Nephron (organoid): ENCODE data around the gene SNX21.
"Not testable (repeated sequence)": the region's sequence is repeated elsewhere in the genome, so short reads cannot be mapped to it uniquely, and the experiment has no call there.

Experiments used
- H3K27ac Mint-ChIP-seq, 3 experiments: 2 replicates each; pipeline ENCODE4 v1.8.0; 2020; ENCODE audit warnings: mixed read lengths in 3 of 3, mild to moderate bottlenecking in 2 of 3, moderate library complexity in 1 of 3
- H3K27me3 Mint-ChIP-seq: 2 replicates; pipeline ENCODE4 v1.8.0; 2021; ENCODE audit warnings: low read depth, mild to moderate bottlenecking, moderate library complexity, mixed read lengths
- H3K36me3 Mint-ChIP-seq: 2 replicates; pipeline ENCODE4 v1.8.0; 2020; ENCODE audit warnings: low read depth, mixed read lengths
- H3K4me1 Mint-ChIP-seq: 2 replicates; pipeline ENCODE4 v1.8.0; 2020; ENCODE audit warnings: mixed read lengths
- H3K4me3 Mint-ChIP-seq, 3 experiments: 2 replicates each; pipeline ENCODE4 v1.8.0; 2020; ENCODE audit warnings: mild to moderate bottlenecking in 3 of 3, mixed read lengths in 3 of 3, moderate library complexity in 2 of 3
- H3K9me3 Mint-ChIP-seq: 2 replicates; pipeline ENCODE4 v1.8.0; 2020; ENCODE audit warnings: mixed read lengths
- TF ChIP-seq, protein P1 (sequence below), 3 experiments: fragments of 200-600 bp; sonication (generic); IDR thresholded peaks; one replicate each; pipeline ENCODE4 v1.5.0; 2021; ENCODE audit warnings: antibody characterized with exemption in 3 of 3; ENCODE audit not compliant: unreplicated experiment in 3 of 3

Gene SNX21, protein sequence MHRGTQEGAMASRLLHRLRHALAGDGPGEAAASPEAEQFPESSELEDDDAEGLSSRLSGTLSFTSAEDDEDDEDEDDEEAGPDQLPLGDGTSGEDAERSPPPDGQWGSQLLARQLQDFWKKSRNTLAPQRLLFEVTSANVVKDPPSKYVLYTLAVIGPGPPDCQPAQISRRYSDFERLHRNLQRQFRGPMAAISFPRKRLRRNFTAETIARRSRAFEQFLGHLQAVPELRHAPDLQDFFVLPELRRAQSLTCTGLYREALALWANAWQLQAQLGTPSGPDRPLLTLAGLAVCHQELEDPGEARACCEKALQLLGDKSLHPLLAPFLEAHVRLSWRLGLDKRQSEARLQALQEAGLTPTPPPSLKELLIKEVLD

DNA sequence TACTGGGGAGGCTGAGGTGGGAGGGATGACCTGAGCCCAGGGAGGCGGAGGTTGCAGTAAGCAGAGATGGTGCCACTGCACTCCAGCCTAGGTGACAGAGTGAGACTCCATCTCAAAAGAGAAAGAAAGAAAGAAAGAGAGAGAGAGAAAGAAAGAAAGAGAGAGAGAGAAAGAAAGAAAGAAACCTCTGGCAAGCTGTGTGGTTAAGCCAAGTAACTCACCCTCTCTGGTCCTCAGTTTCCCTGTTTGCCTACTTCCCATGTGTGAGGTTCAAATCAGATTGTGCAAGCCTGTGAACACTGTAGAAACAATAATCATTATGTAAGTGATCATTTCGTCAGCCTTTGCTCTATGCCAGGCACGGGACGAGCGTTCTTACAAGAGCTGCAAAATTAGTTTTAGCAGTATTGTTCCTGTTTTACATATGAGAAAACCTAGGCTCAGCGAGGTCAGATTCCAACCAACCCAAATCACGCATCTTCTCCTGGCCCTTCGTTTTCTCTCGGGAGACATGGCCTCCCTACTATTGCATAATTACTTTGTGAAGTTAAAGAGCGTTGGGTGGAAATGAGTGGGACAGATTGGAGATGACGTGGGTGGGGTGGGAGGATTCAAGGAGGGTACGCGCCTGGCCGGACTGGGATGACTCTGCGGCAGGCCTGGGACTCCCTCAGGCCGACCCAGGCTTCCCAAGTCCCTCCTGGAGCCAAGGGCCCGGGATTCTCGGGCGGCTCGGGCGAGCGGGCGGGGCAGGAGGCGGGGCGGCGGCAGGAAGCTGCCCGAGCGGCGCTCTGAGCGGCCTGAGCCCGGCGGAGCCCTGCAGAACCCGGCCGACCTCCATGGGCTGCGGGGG, at the start of gene SNX21:
Gene SNX21 (plus strand): TSS at position 770 of the 853 bp plus-strand sequence. CDS start 121 bp downstream, outside the sequence.
- H3K27ac Mint-ChIP-seq = peak within 1 kb of the TSS; percentile 89 to 96 (median 95)
- H3K36me3 Mint-ChIP-seq = peaks cover 6% of the 10 kb centered on the region
- TF ChIP-seq, protein P1, sequence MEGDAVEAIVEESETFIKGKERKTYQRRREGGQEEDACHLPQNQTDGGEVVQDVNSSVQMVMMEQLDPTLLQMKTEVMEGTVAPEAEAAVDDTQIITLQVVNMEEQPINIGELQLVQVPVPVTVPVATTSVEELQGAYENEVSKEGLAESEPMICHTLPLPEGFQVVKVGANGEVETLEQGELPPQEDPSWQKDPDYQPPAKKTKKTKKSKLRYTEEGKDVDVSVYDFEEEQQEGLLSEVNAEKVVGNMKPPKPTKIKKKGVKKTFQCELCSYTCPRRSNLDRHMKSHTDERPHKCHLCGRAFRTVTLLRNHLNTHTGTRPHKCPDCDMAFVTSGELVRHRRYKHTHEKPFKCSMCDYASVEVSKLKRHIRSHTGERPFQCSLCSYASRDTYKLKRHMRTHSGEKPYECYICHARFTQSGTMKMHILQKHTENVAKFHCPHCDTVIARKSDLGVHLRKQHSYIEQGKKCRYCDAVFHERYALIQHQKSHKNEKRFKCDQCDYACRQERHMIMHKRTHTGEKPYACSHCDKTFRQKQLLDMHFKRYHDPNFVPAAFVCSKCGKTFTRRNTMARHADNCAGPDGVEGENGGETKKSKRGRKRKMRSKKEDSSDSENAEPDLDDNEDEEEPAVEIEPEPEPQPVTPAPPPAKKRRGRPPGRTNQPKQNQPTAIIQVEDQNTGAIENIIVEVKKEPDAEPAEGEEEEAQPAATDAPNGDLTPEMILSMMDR (IDR thresholded peaks at IDR 0.05; ENCODE audit: unreplicated experiment in 3 of 3) = no peak
- H3K9me3 Mint-ChIP-seq = no peaks in the 10 kb centered on the region
- H3K4me3 Mint-ChIP-seq = peak within 1 kb of the TSS; percentile 86 to 88 (median 86)
- peaks cover 44% of the 10 kb centered on the region for H3K4me1 Mint-ChIP-seq
- H3K27me3 Mint-ChIP-seq = no peaks in the 10 kb centered on the region

DNA sequence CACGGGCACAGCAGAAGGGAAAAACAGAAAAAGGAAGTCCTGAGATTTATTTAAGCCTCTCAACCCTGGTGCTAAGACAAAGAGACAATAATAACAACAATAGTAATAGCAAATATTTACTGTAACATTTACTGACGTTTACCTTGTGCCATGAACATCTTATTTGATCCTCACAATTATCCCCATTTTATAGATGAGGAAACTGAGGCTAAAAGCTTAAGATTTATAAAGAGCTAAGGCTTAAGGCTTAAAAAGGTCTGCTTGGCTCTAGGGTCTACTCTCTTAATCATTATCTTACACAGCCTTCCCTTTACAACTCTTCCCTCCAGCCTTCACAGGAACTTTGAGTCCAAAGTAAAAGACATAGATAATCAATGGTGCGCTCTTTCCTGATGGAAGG, 45.2 kb upstream of the SNX21 start:
- H3K4me1 Mint-ChIP-seq = peaks cover 10% of the 10 kb centered on the region
- TF ChIP-seq, protein P1 (IDR thresholded peaks at IDR 0.05; ENCODE audit: unreplicated experiment in 3 of 3) = no peak
- peaks cover 12% of the 10 kb centered on the region for H3K27me3 Mint-ChIP-seq
- H3K36me3 Mint-ChIP-seq = peaks cover 3% of the 10 kb centered on the region
- H3K9me3 Mint-ChIP-seq = no peaks in the 10 kb centered on the region
- peak overlapping the region in 1 of 3 experiments; percentile 19 for H3K4me3 Mint-ChIP-seq
- H3K27ac Mint-ChIP-seq = no peak overlapping the region

DNA sequence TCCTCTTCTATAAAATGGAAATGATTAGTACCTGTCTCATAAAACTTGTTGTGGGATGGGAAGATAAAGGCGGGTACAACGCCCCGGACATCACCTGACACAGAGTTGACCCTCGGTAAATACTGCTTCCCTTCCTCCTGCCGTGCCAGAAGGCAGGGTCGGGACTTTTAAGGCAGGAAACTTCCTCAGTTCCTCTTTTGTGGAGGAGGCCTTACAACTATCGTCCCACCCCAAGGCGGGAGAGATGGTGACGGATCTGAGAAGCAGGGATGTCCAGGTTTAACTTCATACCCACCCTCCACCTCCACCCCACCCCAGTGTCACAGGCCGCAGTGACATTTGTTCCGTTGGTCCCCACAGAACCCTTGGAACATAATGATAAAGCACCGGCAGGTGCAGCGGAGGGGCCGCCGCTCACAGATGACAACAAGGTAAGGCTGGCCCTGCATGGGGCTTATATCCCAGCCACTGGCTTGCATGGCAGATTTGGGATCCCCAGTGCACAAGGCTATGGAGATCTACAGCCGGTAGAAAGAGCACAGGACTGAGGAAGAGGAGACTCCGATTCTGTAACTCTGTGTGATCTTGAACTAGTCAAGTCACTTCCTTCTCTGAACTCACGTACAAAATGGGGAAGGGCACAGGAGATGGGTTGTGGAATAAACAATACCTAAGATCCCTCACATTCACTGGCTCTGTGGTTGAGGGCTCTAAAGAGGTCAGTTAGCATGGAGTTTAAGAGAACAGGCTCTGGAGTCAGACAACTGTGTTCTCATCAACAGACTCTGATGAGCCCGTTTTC, 41.1 kb upstream of the SNX21 start:
- Mint-ChIP-seq H3K9me3 (no peaks in the 10 kb centered on the region), H3K27me3 (peaks cover 8% of the 10 kb centered on the region)

DNA sequence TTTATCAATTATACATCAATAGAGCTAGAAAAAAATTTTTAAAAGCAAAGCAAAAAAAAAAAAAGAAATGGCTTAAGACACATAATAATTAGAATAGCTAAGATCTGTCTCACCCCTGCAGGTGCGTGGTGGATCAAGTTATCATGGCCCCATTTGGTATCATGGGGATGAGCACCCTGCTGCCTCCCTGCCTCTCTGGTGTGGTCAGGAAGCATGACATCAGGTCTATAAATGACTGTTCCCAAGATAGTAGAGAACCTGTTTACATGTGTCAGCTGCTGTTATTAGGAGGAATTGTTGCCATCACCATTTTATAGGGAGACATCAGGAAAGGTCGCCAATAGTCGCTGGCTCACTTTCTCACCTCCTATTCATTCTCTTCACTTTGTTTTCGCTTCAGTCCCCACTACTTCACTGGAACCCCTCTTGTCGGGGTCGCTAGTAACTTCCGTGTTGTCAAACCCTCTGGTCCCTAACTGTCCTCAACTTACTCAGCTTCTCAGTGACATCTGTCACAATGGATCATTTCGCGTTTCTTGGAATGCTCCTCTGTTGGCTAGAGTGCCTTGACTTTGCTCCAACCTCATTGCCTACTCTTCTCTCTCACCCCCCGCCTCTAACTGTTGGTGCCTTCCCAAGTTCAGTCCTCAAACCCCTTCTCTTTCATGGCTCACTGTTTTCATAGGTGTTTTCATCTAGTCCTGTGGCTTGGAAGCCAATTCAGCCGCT, 37.1 kb upstream of the SNX21 start:
- Mint-ChIP-seq H3K4me1 (peaks cover 17% of the 10 kb centered on the region), H3K27ac (no peak overlapping the region), H3K27me3 (peaks cover 3% of the 10 kb centered on the region), H3K4me3 (peak overlapping the region in 1 of 3 experiments; percentile 18), H3K36me3 (peaks cover 45% of the 10 kb centered on the region), H3K9me3 (no peaks in the 10 kb centered on the region)
- TF ChIP-seq, protein P1 (IDR thresholded peaks at IDR 0.05; ENCODE audit: unreplicated experiment in 3 of 3) = no peak

More for the DNA sequence above, 41.1 kb upstream of the SNX21 start:
- Mint-ChIP-seq H3K27ac (peak overlapping the region; percentile 59 to 78 (median 69)), H3K36me3 (peaks cover 33% of the 10 kb centered on the region), H3K4me3 (peak overlapping the region; percentile 90 to 91 (median 90)), H3K4me1 (peaks cover 19% of the 10 kb centered on the region)
- TF ChIP-seq, protein P1 (IDR thresholded peaks at IDR 0.05; ENCODE audit: unreplicated experiment in 3 of 3) = no peak

DNA sequence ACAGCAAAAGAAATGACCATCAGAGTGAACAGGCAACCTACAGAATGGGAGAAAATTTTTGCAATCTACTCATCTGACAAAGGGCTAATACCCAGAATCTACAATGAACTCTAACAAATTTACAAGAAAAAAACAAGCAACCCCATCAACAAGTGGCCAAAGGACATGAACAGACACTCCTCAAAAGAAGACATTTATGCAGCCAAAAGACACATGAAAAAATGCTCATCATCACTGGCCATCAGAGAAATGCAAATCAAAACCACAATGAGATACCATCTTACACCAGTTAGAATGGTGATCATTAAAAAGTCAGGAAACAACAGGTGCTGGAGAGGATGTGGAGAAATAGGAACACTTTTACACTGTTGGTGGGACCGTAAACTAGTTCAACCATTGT, 36.1 kb upstream of the SNX21 start:
- Mint-ChIP-seq H3K4me1 (peaks cover 14% of the 10 kb centered on the region), H3K36me3 (peaks cover 55% of the 10 kb centered on the region)
- not testable (repeated sequence) for H3K27me3 Mint-ChIP-seq, H3K27ac Mint-ChIP-seq, H3K4me3 Mint-ChIP-seq, H3K9me3 Mint-ChIP-seq

DNA sequence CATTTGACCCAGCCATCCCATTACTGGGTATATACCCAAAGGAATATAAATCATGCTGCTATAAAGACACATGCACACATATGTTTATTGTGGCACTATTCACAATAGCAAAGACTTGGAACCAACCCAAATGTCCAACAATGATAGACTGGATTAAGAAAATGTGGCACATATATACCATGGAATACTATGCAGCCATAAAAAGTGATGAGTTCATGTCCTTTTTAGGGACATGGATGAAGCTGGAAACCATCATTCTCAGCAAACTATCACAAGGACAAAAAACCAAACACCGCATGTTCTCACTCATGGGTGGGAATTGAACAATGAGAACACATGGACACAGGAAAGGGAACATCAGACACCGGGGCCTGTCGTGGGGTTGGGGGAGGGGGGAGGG, 35.6 kb upstream of the SNX21 start:
- H3K4me1 Mint-ChIP-seq, H3K4me3 Mint-ChIP-seq, H3K9me3 Mint-ChIP-seq, H3K27ac Mint-ChIP-seq, H3K27me3 Mint-ChIP-seq: not testable (repeated sequence)
- H3K36me3 Mint-ChIP-seq = peaks cover 54% of the 10 kb centered on the region
